NK-92 (cell line): ENCODE measurements around the gene FMN2.

Experiments
- DNase-seq: peaks from one replicate; lab custom pipeline; 2025; ENCODE audit not compliant: unreplicated experiment; lab: John Stamatoyannopoulos, UW

The FMN2 gene

GRCh38 chr1:240193679-240194078 is 102.0 kb downstream of the FMN2 start:
- DNase-seq = no peak

GRCh38 chr1:240194120-240194519 is 102.4 kb downstream of the FMN2 start:
- DNase-seq = no peak

GRCh38 chr1:240198376-240198775 is 106.7 kb downstream of the FMN2 start:
- no peak for DNase-seq

- DNase-seq = no peak
These were observed 108.3 kb downstream of the FMN2 start for GRCh38 chr1:240199758-240200645.

- DNase-seq = no peak
These were observed 110.2 kb downstream of the FMN2 start for GRCh38 chr1:240201931-240202330.

GRCh38 chr1:240207073-240207709 is 115.5 kb downstream of the FMN2 start:
- DNase-seq = no peak

GRCh38 chr1:240210026-240210425 is 118.3 kb downstream of the FMN2 start:
- DNase-seq = no peak

GRCh38 chr1:240212556-240212955 is 120.9 kb downstream of the FMN2 start:
- DNase-seq = no peak

- no peak for DNase-seq
These were observed 125.7 kb downstream of the FMN2 start for GRCh38 chr1:240217403-240217802.

- DNase-seq = no peak
These were observed 127.4 kb downstream of the FMN2 start for GRCh38 chr1:240219104-240219503.

GRCh38 chr1:240226102-240226501 is 134.4 kb downstream of the FMN2 start:
- no peak for DNase-seq

- no peak for DNase-seq
These were observed 139.1 kb downstream of the FMN2 start for GRCh38 chr1:240230816-240231215.

- DNase-seq = no peak
These were observed 140.8 kb downstream of the FMN2 start for GRCh38 chr1:240232530-240232929.

- DNase-seq = no peak
These were observed 143.0 kb downstream of the FMN2 start for GRCh38 chr1:240234485-240235210.

GRCh38 chr1:240235521-240236288 is 144.0 kb downstream of the FMN2 start:
- DNase-seq = no peak

- DNase-seq = no peak
These were observed 145.6 kb downstream of the FMN2 start for GRCh38 chr1:240237305-240237721.

GRCh38 chr1:240239309-240239708 is 147.6 kb downstream of the FMN2 start:
- no peak for DNase-seq

GRCh38 chr1:240241278-240241677 is 149.6 kb downstream of the FMN2 start:
- DNase-seq = no peak

- no peak for DNase-seq
These were observed 151.0 kb downstream of the FMN2 start for GRCh38 chr1:240242601-240243144.

- no peak for DNase-seq
These were observed 153.4 kb downstream of the FMN2 start for GRCh38 chr1:240244968-240245628.
